ENCODE data around the gene CCDC201.

Gene CCDC201

DNA sequence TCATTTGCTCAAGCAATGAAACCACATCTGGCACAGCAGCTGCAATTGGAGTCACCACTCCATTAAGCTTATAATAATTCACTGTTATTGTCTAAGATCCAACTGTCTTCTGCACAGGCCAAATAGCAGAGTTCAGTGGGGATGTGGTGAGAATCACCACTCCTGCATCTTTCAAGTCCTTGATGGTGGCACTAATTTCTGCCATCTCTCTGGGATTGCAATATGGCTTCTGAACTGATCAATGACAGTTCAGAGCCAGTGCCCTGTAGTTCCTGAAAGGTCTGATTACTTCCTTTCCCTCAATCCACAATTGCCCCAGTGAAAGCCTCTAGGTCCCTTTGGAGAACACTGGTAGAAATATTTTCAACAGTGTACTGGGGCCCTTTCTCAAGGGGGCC lies 21.8 kb upstream of the CCDC201 start:
- TF ChIP-seq TAF1 (IDR thresholded peaks at IDR 0.05; ENCODE audit: borderline replicate concordance, insufficient read depth, low read length) (no peak), SIN3A (IDR thresholded peaks at IDR 0.05; ENCODE audit: borderline replicate concordance, insufficient read depth, low read length) (no peak), FOXP2 (optimal IDR thresholded peaks at IDR 0.05; ENCODE audit: borderline replicate concordance, extremely low read depth, extremely low read length, insufficient read depth) (no peak), POLR2AphosphoS5 (IDR thresholded peaks at IDR 0.05; ENCODE audit: low read depth, low read length) (no peak)
- TF ChIP-seq, protein P1, sequence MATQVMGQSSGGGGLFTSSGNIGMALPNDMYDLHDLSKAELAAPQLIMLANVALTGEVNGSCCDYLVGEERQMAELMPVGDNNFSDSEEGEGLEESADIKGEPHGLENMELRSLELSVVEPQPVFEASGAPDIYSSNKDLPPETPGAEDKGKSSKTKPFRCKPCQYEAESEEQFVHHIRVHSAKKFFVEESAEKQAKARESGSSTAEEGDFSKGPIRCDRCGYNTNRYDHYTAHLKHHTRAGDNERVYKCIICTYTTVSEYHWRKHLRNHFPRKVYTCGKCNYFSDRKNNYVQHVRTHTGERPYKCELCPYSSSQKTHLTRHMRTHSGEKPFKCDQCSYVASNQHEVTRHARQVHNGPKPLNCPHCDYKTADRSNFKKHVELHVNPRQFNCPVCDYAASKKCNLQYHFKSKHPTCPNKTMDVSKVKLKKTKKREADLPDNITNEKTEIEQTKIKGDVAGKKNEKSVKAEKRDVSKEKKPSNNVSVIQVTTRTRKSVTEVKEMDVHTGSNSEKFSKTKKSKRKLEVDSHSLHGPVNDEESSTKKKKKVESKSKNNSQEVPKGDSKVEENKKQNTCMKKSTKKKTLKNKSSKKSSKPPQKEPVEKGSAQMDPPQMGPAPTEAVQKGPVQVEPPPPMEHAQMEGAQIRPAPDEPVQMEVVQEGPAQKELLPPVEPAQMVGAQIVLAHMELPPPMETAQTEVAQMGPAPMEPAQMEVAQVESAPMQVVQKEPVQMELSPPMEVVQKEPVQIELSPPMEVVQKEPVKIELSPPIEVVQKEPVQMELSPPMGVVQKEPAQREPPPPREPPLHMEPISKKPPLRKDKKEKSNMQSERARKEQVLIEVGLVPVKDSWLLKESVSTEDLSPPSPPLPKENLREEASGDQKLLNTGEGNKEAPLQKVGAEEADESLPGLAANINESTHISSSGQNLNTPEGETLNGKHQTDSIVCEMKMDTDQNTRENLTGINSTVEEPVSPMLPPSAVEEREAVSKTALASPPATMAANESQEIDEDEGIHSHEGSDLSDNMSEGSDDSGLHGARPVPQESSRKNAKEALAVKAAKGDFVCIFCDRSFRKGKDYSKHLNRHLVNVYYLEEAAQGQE (IDR thresholded peaks at IDR 0.05; ENCODE audit: insufficient read depth in 1 of 2, low read depth in 2 of 2, low read length in 2 of 2): no peak

DNA sequence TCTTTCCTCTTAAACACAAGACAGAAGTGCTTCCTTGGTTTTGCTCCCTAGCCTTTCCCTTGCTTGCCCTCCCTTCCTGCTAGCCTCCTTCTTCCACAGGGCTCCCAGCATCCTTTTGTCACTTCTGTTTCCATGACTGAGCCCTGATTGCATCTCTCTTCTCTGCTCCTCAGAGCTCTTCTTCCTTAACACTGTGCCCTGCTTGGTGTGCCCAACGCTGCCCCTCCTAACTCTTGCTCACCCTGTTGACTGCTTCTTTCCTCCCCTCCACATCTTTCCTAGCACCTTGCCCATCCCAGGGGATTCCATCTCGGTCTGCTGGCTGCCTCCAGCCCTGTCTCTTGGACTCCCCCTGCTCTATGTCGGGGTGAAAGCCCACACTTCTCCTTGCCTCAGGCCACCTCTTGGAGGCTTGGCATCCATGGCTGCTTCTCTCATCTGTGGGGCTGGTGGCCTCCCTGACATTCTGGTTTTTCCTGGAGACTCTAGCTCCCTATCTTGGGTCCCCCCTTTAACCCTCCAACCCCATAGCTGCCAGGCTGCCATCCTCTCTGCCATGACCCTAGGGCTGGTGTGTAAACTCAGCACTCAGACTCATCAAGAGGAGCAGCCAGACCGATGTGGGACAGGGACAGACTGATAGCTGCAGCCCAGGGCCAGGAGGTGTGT lies 21.2 kb upstream of the CCDC201 start:
- TF ChIP-seq POLR2AphosphoS5 (IDR thresholded peaks at IDR 0.05; ENCODE audit: low read depth, low read length) (no peak), TAF1 (IDR thresholded peaks at IDR 0.05; ENCODE audit: borderline replicate concordance, insufficient read depth, low read length) (no peak)
- TF ChIP-seq, protein P1 (IDR thresholded peaks at IDR 0.05; ENCODE audit: insufficient read depth in 1 of 2, low read depth in 2 of 2, low read length in 2 of 2): no peak

DNA sequence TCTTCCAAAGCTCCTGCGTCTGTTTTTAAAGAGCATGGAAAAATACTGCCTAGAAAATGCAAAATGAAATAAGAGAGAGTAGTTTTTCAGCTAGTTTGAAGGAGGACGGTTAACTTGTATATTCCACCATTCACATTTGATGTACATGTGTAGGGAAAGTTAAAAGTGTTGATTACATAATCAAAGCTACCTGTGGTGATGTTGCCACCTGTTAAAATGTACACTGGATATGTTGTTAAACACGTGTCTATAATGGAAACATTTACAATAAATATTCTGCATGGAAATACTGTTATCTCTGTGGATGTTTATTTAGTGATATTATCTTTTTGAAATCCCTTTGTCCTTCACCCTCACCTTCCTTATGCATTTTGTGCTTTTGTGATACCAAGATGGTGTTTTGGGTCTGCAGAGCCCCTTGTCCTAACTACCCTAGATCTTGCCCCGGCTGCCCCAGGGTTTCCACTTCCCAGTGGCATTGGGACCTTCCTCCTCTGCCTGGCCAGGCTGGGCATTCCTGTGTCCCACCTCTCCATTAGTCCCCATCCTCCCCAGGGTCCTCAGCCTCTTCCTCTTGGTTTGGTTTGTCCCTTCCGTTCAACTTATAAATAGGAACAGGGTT lies 20.6 kb upstream of the CCDC201 start:
- TF ChIP-seq, protein P1 (IDR thresholded peaks at IDR 0.05; ENCODE audit: insufficient read depth in 1 of 2, low read depth in 2 of 2, low read length in 2 of 2): no peak
- TF ChIP-seq SIN3A (IDR thresholded peaks at IDR 0.05; ENCODE audit: borderline replicate concordance, insufficient read depth, low read length): no peak
- no peak for TF ChIP-seq TAF1 (IDR thresholded peaks at IDR 0.05; ENCODE audit: borderline replicate concordance, insufficient read depth, low read length)
- no peak for TF ChIP-seq POLR2AphosphoS5 (IDR thresholded peaks at IDR 0.05; ENCODE audit: low read depth, low read length)
- no peak for TF ChIP-seq FOXP2 (optimal IDR thresholded peaks at IDR 0.05; ENCODE audit: borderline replicate concordance, extremely low read depth, extremely low read length, insufficient read depth)

DNA sequence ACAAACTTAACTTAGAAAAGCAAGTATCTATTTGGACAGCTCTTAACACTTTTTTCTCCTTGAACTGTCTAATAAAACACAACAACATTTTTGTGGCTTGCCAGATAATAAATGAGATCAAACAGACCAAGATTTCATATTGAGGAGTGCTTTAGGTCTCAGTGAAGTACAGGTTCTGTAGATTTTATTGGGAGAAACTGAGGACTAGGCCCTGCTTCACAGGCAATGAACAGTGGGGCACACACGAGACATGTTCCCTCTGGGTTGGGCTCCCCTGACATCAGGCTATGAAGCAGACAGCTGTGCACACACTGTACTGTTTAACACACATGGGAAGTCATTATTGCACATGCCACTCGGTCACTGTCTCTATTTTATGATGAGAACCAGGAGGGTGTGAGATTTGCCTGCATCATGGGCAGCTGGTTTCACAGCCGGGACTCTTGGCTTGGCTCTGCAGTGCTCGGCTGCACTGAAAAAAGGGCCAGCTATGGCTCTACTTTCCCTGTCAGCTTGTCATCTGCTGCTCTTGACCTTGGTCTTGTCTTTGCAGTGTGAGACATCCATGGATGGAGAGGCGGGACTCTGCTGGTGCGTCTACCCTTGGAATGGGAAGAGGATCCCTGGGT lies 19.6 kb upstream of the CCDC201 start:
- no peak for TF ChIP-seq SIN3A (IDR thresholded peaks at IDR 0.05; ENCODE audit: borderline replicate concordance, insufficient read depth, low read length)
- TF ChIP-seq, protein P1 (IDR thresholded peaks at IDR 0.05; ENCODE audit: insufficient read depth in 1 of 2, low read depth in 2 of 2, low read length in 2 of 2): no peak
- TF ChIP-seq FOXP2 (optimal IDR thresholded peaks at IDR 0.05; ENCODE audit: borderline replicate concordance, extremely low read depth, extremely low read length, insufficient read depth): no peak
- TF ChIP-seq POLR2AphosphoS5 (IDR thresholded peaks at IDR 0.05; ENCODE audit: low read depth, low read length): no peak
- TF ChIP-seq TAF1 (IDR thresholded peaks at IDR 0.05; ENCODE audit: borderline replicate concordance, insufficient read depth, low read length): no peak

Data from PFSK-1 (cell line).